Liver (tissue), 9 donors: ENCODE measurements around the gene LHPP. TPM values are rescaled to one million over a fixed set of nuclear protein-coding genes. Genes with fewer than 3 reads are reported as not detected.

Experiments used
- DNase-seq: peaks from one replicate; pipeline ENCODE4 v3.0.0-alpha.2; 2017; ENCODE audit warnings: low spot score
- H3K27ac ChIP-seq, 2 donors: one replicate each; pipeline ENCODE4 v1.7.0; 2013; ENCODE audit warnings: inconsistent platforms in 2 of 2, low read length in 2 of 2, control low read depth in 1 of 2, low read depth in 1 of 2, mild to moderate bottlenecking in 1 of 2
- H3K27me3 ChIP-seq, 4 donors: one replicate each; pipeline versions ENCODE4 v1.6.1 to v1.7.0; 2013; ENCODE audit warnings: low read length in 3 of 4, inconsistent platforms in 1 of 4, mild to moderate bottlenecking in 1 of 4, moderate library complexity in 1 of 4; ENCODE audit not compliant: control insufficient read depth in 4 of 4, insufficient read depth in 4 of 4
- H3K36me3 ChIP-seq, 4 donors: one replicate each; pipeline versions ENCODE4 v1.6.1 to v1.7.0; 2013; ENCODE audit warnings: low read length in 3 of 4, mild to moderate bottlenecking in 3 of 4, low read depth in 1 of 4, moderate library complexity in 1 of 4; ENCODE audit not compliant: control insufficient read depth in 4 of 4, insufficient read depth in 3 of 4
- H3K4me1 ChIP-seq, 4 donors: one replicate each; pipeline versions ENCODE4 v1.6.1 to v1.7.0; 2013; ENCODE audit warnings: low read length in 3 of 4, mild to moderate bottlenecking in 3 of 4, moderate library complexity in 1 of 4; ENCODE audit not compliant: control insufficient read depth in 4 of 4, insufficient read depth in 4 of 4
- H3K4me3 ChIP-seq, 3 donors: one replicate each; pipeline versions ENCODE4 v1.6.1 to v1.7.0; 2013; ENCODE audit warnings: low read length in 3 of 3, control low read depth in 1 of 3, low read depth in 1 of 3, mild to moderate bottlenecking in 1 of 3
- H3K9ac ChIP-seq, 2 donors: one replicate each; pipeline ENCODE4 v1.7.0; 2013; ENCODE audit warnings: low read length in 2 of 2, mild to moderate bottlenecking in 2 of 2, moderate library complexity in 2 of 2, control low read depth in 1 of 2, low read depth in 1 of 2
- H3K9me3 ChIP-seq, 4 donors: one replicate each; pipeline versions ENCODE4 v1.6.1 to v1.7.0; 2013; ENCODE audit warnings: low read length in 3 of 4; ENCODE audit not compliant: control insufficient read depth in 4 of 4
- ATF3 ChIP-seq: IDR thresholded peaks from 2 replicates; pipeline ENCODE4 v1.6.1; 2016; ENCODE audit warnings: antibody characterized with exemption
- EGR1 ChIP-seq, 2 donors: IDR thresholded peaks; 2 replicates each; pipeline ENCODE4 v1.6.1; 2016 to 2018; ENCODE audit warnings: antibody characterized with exemption in 2 of 2, low read depth in 2 of 2
- GABPA ChIP-seq, 2 donors: IDR thresholded peaks in 1 of 2; conservative IDR thresholded peaks in 1 of 2; 2 replicates each; pipeline ENCODE4 v1.6.1; 2016; ENCODE audit warnings: antibody characterized with exemption in 2 of 2, mild to moderate bottlenecking in 1 of 2, moderate library complexity in 1 of 2
- HNF4A ChIP-seq, 2 donors: conservative IDR thresholded peaks; 2 replicates each; pipeline ENCODE4 v1.6.1; 2016; ENCODE audit warnings: antibody characterized with exemption in 2 of 2, mild to moderate bottlenecking in 2 of 2
- HNF4G ChIP-seq: IDR thresholded peaks from 2 replicates; pipeline ENCODE4 v1.6.1; 2016; ENCODE audit warnings: antibody characterized with exemption
- JUND ChIP-seq, 2 donors: IDR thresholded peaks; 2 replicates each; pipeline ENCODE4 v1.6.1; 2016; ENCODE audit warnings: antibody characterized with exemption in 2 of 2
- MAX ChIP-seq: IDR thresholded peaks from 2 replicates; pipeline ENCODE4 v1.6.1; 2016; ENCODE audit warnings: antibody characterized with exemption
- NR2F2 ChIP-seq: IDR thresholded peaks from 2 replicates; pipeline ENCODE4 v1.6.1; 2016; ENCODE audit warnings: antibody characterized with exemption
- RAD21 ChIP-seq, 2 donors: IDR thresholded peaks; 2 replicates each; pipeline ENCODE4 v1.6.1; 2016; ENCODE audit warnings: antibody characterized with exemption in 2 of 2, mild to moderate bottlenecking in 2 of 2
- REST ChIP-seq: IDR thresholded peaks from 2 replicates; pipeline ENCODE4 v1.6.1; 2016; ENCODE audit warnings: antibody characterized with exemption, mild to moderate bottlenecking
- RXRA ChIP-seq, 2 donors: IDR thresholded peaks; 2 replicates each; pipeline ENCODE4 v1.6.1; 2017 to 2018; ENCODE audit warnings: antibody characterized with exemption in 2 of 2, mild to moderate bottlenecking in 1 of 2
- SP1 ChIP-seq: IDR thresholded peaks from 2 replicates; pipeline ENCODE4 v1.6.1; 2018; ENCODE audit warnings: antibody characterized with exemption, mild to moderate bottlenecking
- TAF1 ChIP-seq: conservative IDR thresholded peaks from 2 replicates; pipeline ENCODE4 v1.6.1; 2016; ENCODE audit warnings: antibody characterized with exemption, mild to moderate bottlenecking
- YY1 ChIP-seq: IDR thresholded peaks from 2 replicates; pipeline ENCODE4 v1.6.1; 2016; ENCODE audit warnings: antibody characterized with exemption, mild to moderate bottlenecking
- ZBTB33 ChIP-seq: IDR thresholded peaks from 2 replicates; pipeline ENCODE4 v1.6.1; 2016; ENCODE audit warnings: antibody characterized with exemption
- WGBS: extraction: QIAGEN DNeasy Blood & Tissue Kit; methylation state at CpG from one replicate; pipeline ENCODE4 v1.1.7; 2013; 5-methylcytosine and 5-hydroxymethylcytosine counted together
- polyA plus RNA-seq, 2 donors: library from polyadenylated mRNA; stranded (reverse) in 1 of 2; unstranded in 1 of 2; fragments of 200-250 nt in 1 of 2; fragments of >200 nt in 1 of 2; fragmentation: Nextera tagmentation in 1 of 2; extraction: Ambion mirVana in 1 of 2; gene quantifications; one replicate each; pipeline versions ENCODE4 v1.2.1 to v1.2.3, GENCODE V29; 2013 to 2015
- total RNA-seq, 2 donors: library from RNA; depleted of rRNA; stranded (reverse); fragments of >200 nt; gene quantifications; one replicate each; pipeline ENCODE4 v1.2.3, GENCODE V29; 2014
- donor health status: healthy.
- donor health status: healthy.
- donor health status: healthy.
- donor health status: healthy.
- donor health status: healthy.

The LHPP gene
- total and polyA plus RNA-seq, 4 donors, result 15.9 to 39.9 (median 26.2) TPM

- H3K9ac ChIP-seq, result no peak overlapping the region
- 95% methylated on average over 12 of the region's 12 CpGs for WGBS
Observed at GRCh38 chr10:124601016-124601415, 139.4 kb downstream of the LHPP start.

DNA sequence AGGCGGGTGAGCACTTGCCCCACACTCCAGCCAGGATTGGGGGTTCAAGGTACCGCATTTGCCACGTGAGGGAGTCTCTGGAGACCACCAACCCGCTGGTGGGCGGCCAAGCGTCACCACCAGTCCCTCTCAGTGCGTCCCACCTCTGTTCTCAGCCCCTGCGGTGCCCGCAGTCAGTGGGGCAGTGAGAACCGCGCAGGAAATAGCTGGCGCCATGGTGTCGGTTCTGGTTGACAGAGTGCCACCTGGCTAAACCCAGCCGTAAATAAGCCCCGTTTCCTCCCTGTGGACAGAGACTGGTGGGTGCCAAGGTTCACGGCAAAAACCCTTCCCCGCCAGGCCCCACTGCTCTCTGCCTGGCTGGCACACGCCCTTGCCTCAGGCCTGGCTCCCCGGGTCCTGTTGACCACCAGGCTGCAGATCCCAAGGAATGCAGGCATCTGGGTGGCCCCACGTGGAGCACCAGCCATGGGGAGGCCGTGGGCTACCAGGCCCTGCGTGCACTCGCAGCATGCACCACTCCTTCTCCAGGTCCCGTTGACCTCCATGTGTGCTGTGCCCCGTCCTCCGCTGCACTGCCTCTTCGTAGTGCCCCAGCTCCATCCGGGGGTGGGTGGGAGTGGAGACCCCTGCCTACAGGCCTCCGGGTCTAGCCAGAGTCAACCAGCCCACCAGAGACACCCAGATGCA lies 140.0 kb downstream of the LHPP start:
- Histone ChIP-seq H3K36me3 (no peaks in the 10 kb centered on the region), H3K27me3 (no peaks in the 10 kb centered on the region), H3K9me3 (no peaks in the 10 kb centered on the region), H3K9ac (no peak overlapping the region), H3K27ac (no peak overlapping the region), H3K4me1 (peaks cover 0 to 6% (median 0%) of the 10 kb centered on the region in 4 donors), H3K4me3 (no peak overlapping the region)
- no peak for DNase-seq
- no peak for TF ChIP-seq EGR1 (IDR thresholded peaks at IDR 0.05; ENCODE audit: low read depth in 2 of 2)
- no peak for TF ChIP-seq HNF4A (conservative IDR thresholded peaks at IDR 0.05)
- no peak for TF ChIP-seq JUND (IDR thresholded peaks at IDR 0.05)
- no peak for TF ChIP-seq TAF1
- no peak for TF ChIP-seq ATF3
- TF ChIP-seq RAD21 (IDR thresholded peaks at IDR 0.05), result no peak
- TF ChIP-seq SP1, result no peak
- TF ChIP-seq REST, result no peak
- TF ChIP-seq HNF4G, result no peak
- no peak for TF ChIP-seq GABPA (IDR thresholded peaks at IDR 0.05 in 1 of 2, conservative IDR thresholded peaks at IDR 0.05 in 1 of 2)
- 87% methylated on average over 29 of the region's 29 CpGs for WGBS

More at GRCh38 chr10:124601016-124601415, 139.4 kb downstream of the LHPP start:
- no peaks in the 10 kb centered on the region for H3K27me3 ChIP-seq
- H3K4me3 ChIP-seq, result no peak overlapping the region
- TF ChIP-seq NR2F2 (no peak), RAD21 (IDR thresholded peaks at IDR 0.05) (no peak), GABPA (IDR thresholded peaks at IDR 0.05 in 1 of 2, conservative IDR thresholded peaks at IDR 0.05 in 1 of 2) (no peak), EGR1 (IDR thresholded peaks at IDR 0.05; ENCODE audit: low read depth in 2 of 2) (no peak), YY1 (no peak), REST (no peak), RXRA (IDR thresholded peaks at IDR 0.05) (no peak), ZBTB33 (no peak), MAX (no peak), SP1 (no peak), HNF4G (no peak)
- no peaks in the 10 kb centered on the region for H3K9me3 ChIP-seq
- no peak for DNase-seq
- H3K36me3 ChIP-seq, result no peaks in the 10 kb centered on the region
- H3K27ac ChIP-seq, result no peak overlapping the region
- peaks cover 0 to 7% (median 0%) of the 10 kb centered on the region in 4 donors for H3K4me1 ChIP-seq
